K562 (cell line): Measurements from ENCODE around the gene ASPDH. TPM values are rescaled to one million over a fixed set of nuclear protein-coding genes. Genes with fewer than 3 reads are reported as not detected.

Source experiments
- BCOR ChIP-seq: fragments of 450-650 bp; IDR thresholded peaks from 2 replicates; pipeline ENCODE4 v1.6.1; 2016
- CTCFL ChIP-seq: IDR thresholded peaks from 2 replicates; pipeline ENCODE4 v1.6.1; 2011; ENCODE audit warnings: borderline replicate concordance, low read depth, mild to moderate bottlenecking, moderate library complexity, low read length; ENCODE audit not compliant: insufficient read depth, poor library complexity, severe bottlenecking
- EGR1 ChIP-seq: fragments of 450-650 bp; conservative IDR thresholded peaks from 2 replicates; pipeline ENCODE4 v1.6.1; 2017; ENCODE audit warnings: mild to moderate bottlenecking
- HMGN3 ChIP-seq: IDR thresholded peaks from 2 replicates; pipeline ENCODE4 v1.6.1; 2011; ENCODE audit warnings: borderline replicate concordance, low read depth, mild to moderate bottlenecking, mixed read lengths, low read length; ENCODE audit not compliant: insufficient read length; ENCODE audit errors: extremely low read depth
- NCOA2 ChIP-seq, 2 experiments: fragments of 450-650 bp; IDR thresholded peaks; 2 replicates each; pipeline ENCODE4 v1.6.1; 2018; ENCODE audit warnings: mild to moderate bottlenecking in 2 of 2, moderate library complexity in 1 of 2; ENCODE audit not compliant: partially characterized antibody in 2 of 2
- THAP12 ChIP-seq: fragments of 250-450 bp; sonication (Bioruptor Pico); IDR thresholded peaks from 2 replicates; pipeline ENCODE4 v1.9.0; 2021; ENCODE audit warnings: mild to moderate bottlenecking, inconsistent platforms
- TSHZ1 ChIP-seq: fragments of 250-450 bp; sonication (Bioruptor Pico); IDR thresholded peaks from 2 replicates; pipeline ENCODE4 v1.4.0; 2020; ENCODE audit warnings: mild to moderate bottlenecking, moderate library complexity
- ZBTB40 ChIP-seq, 2 experiments: fragments of 450-650 bp in 1 of 2; sonication (generic) in 1 of 2; formaldehyde crosslinking in 1 of 2; IDR thresholded peaks; 2 replicates each; pipeline versions ENCODE4 v1.7.1 to v1.9.0; 2016 to 2022; ENCODE audit warnings: inconsistent platforms in 1 of 2, mild to moderate bottlenecking in 1 of 2, missing genetic modification reagents in 1 of 2
- ZNF668 ChIP-seq: fragments of 250-450 bp; sonication (Bioruptor Pico); IDR thresholded peaks from 2 replicates; pipeline ENCODE4 v1.8.0; 2022; ENCODE audit warnings: mild to moderate bottlenecking, inconsistent platforms
- polyA plus RNA-seq, 8 experiments: library from polyadenylated mRNA; depleted of rRNA in 4 of 8; stranded (reverse) in 5 of 8; unstranded in 3 of 8; fragments of >200 nt; fragmentation: Nextera tagmentation in 2 of 8; fragmentation: Illumina TruSeq in 1 of 8; extraction: Ambion mirVana in 2 of 8; extraction: Trizol in 1 of 8; gene quantifications; 2 replicates each; pipeline versions ENCODE4 v1.2.1 to v1.2.3, GENCODE V29; 2011 to 2014; ENCODE audit warnings: inconsistent platforms in 1 of 8, missing spikeins in 1 of 8
- total RNA-seq, 7 experiments: library from RNA; depleted of rRNA in 6 of 7; stranded (reverse); fragments of >200 nt in 6 of 7; fragmentation: Illumina TruSeq in 2 of 7; extraction: Trizol in 2 of 7; gene quantifications; 2 replicates each; pipeline versions ENCODE4 v1.2.1 to v1.2.3, GENCODE V29; 2011 to 2021; ENCODE audit warnings: low replicate concordance in 1 of 7

ASPDH gene
- total and polyA plus RNA-seq, 9 of the 15 experiments (the other 6 are each of a cell fraction or from before 2014, with no cell fraction given), result not detected

GRCh38 chr19:50476907-50477238 is 36.8 kb downstream of the ASPDH start (continued):
- TF ChIP-seq ZBTB40 (IDR thresholded peaks at IDR 0.05) (0 out of 2 replicates have a peak, but pooled peaks have one; percentile 11), ZBTB40 (CRISPR knock-in tag; IDR thresholded peaks at IDR 0.05) (no peak), BCOR (peak; percentile 69), THAP12 (CRISPR knock-in tag) (no peak), HMGN3 (no peak), NCOA2 (IDR thresholded peaks at IDR 0.05; ENCODE audit: partially characterized antibody in 2 of 2) (no peak), ZNF668 (no peak), TSHZ1 (CRISPR knock-in tag) (no peak), EGR1 (peak; percentile 57), CTCFL (no peak)
